Activated CD8-positive, alpha-beta memory T cell treated with anti-CD3 and anti-CD28 coated beads for 24 hours (primary cell): ENCODE measurements around the gene GALNT17.
"Not testable (repeated sequence)": the region's sequence is repeated elsewhere in the genome, so short reads cannot be mapped to it uniquely, and the experiment has no call there.

Source experiments
- DNase-seq: peaks from one replicate; pipeline ENCODE4 v3.0.0-alpha.2; 2020

Gene GALNT17

DNA sequence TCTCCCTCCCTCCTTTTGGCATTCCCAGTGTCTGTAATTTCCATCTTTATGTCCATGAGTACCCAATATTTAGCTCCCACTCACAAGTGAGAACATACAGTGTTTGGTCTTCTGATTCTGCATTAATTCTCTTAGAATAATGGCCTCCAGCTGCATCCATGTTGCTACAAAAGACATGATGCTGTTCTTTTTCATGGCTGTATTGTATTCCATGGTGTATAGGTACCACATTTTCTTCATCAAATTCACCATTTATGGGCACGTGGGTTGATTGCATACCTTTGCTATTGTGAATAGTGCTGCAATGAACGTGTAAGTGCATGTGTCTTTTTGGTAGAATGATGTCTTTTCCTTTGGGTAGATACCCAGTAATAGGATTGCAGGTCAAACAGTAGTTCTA, 576.8 kb downstream of the GALNT17 start:
- DNase-seq, result no peak

DNA sequence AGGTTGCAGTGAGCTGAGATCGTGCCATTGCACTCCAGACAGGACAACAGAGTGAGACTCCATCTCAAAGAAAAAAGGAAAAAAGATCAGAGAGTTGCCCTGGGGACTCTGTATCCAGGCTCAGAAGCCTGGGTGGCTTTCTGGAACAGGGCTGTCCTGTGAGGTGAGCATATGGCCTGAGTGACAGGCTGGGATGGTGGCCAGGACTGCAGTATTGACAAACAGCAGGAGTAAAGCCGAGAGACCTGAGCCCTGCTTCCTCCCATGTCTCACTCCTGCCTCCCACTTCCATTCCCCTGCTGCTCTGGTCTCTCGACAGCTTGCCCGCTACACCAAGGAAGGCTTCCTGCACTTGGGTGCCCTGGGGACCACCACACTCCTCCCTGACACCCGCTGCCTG, 578.5 kb downstream of the GALNT17 start:
- no peak for DNase-seq

DNA sequence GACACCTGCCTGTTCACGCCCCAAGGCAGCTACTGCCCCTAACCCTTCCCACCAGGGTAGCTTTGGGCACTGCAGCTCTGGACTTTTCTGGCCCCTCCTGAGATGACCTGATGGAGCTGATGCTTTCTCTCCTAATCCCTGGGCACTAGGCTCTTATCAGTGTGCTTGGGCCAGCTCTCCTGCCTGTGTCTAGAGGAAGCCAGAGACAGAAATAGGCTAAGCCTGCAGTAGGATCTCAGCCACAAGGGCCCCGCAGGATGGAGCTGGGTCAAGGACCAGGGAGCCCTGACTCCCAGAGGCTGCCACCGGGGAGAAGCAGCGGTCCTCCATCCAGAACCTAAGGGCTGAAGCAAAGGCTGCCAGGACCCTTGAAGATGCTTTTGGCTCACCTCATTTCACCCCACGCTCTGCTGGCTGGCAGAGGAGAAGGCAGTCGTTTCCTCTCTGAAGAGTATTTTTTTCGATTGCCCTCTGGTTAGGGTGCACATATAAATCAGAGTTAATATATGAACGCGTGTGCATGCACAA, 580.8 kb downstream of the GALNT17 start:
- DNase-seq, result no peak

GRCh38 chr7:71716690-71717089, 584.7 kb downstream of the GALNT17 start:
- DNase-seq, result no peak

DNA sequence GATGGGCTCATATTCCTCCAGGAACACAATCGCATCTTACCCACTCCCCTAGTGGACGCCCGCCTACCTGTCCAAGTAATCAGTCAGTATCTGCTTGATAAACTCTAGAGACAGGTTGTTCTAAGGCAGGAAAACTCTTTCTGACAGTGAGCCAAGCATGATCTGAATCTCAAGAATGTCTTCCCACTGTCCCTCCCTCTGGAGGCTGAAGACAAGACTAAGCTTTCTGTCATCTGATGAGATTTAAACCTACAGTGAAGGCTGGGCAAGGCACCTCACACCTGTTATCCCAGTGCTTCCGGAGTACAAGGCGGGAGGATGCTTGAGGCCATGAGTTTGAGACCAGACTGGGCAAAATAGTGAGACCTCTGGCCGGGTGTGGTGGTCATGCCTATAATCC, 586.6 kb downstream of the GALNT17 start:
- DNase-seq, result no peak

- DNase-seq, result no peak
Observed at GRCh38 chr7:71721742-71722141, 589.8 kb downstream of the GALNT17 start.

GRCh38 chr7:71723859-71724258, 591.9 kb downstream of the GALNT17 start:
- no peak for DNase-seq

GRCh38 chr7:71727347-71727746, 595.4 kb downstream of the GALNT17 start:
- DNase-seq, result no peak

GRCh38 chr7:71731740-71732139, 599.8 kb downstream of the GALNT17 start:
- no peak for DNase-seq

DNA sequence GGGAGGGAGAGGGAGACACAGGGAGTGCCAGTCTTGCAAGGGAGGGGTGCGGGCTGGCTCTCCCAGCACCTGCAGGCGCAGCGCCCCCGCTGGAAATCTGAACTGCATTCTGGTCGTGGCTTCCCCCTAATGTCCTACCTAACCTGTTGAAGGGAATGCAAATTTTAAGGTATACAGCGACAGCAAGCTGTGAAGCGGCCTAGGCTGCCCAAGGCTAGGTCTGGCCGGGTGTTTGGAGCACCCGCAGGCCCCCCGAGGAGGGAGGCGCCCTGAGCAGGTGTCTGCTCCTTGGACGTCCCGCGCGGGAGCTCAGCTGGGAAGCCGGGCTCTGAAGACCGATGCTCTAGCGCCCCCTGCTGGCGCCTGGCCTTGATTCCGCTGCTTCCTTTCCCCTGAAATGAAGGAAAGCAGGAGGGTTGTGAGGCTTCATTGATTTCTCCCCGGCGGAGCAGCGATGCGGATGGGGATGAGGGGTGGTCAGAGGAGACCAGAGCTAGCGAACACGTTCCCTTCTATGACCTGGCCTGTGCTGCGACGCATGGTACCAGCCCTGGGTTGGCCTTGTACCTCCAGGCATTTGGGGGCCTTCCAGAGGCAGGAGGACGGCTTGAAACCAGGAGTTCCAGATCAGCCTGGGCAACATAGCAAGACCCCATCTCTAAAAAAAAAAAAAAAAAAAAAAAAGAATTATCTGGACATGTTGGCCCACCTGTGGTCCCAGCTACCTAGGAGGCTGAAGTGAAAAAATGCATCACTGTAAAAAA, 601.3 kb downstream of the GALNT17 start:
- DNase-seq, result peak; percentile 83

DNA sequence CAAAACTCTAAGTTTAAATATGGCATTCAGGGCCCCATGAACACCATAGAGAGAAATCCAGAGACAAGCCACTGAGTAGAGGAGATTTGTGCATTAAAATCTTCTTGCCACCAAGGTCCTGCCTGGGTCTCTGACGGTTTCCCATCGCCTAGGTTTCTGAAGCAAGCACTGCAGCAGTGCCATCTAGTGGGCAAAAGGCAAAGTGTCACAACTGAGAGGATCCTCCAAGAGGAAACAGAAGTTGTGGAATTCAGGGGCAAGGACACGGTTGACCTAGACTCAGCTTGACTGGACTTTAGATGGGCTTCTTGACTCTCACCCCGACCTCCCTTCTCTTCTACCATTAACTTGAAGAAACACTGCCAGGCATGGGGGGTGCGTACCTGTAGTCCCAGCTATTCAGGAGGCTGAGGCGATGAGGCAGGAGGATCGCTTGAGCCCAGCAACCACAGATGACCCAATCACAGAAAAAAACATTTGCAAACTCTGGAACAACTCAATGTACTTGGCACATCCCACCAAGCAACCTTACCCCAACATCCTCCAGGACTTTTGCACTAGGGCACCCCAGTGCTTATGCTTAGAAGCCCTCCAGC, 604.1 kb downstream of the GALNT17 start:
- DNase-seq, result peak; percentile 62

GRCh38 chr7:71737931-71738540, 606.1 kb downstream of the GALNT17 start:
- DNase-seq, result not testable (repeated sequence)

DNA sequence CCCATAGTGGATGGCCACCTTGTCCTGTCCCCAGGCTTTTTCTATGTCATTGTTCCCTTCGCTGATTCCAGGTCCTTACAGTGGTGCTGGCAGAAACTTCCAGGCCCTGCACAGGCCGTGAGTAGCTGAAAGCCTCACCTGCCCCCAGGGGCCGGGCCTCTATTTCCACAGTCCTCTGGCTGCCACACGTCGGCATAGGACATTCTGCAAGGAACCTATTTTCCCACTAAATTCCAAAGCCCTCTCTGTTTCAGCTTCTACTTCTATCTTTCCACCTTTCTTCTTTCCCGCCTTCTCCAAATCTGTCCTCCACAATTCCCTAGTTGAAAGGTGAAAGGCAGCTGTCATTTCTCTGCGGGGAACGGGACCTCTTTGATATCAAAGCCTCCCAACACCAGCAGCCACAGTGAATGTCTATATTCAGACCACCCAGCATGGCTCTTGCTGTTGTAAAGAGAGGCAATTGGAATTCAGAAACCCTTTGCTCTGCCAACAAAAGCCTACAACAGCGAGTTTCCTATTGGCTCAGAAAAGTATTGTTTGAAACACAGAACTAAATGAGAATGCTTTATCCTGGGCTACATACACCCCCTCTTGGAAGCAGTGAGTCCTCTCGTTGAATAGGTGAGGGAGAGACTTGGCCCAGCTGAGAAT, 607.7 kb downstream of the GALNT17 start:
- no peak for DNase-seq

DNA sequence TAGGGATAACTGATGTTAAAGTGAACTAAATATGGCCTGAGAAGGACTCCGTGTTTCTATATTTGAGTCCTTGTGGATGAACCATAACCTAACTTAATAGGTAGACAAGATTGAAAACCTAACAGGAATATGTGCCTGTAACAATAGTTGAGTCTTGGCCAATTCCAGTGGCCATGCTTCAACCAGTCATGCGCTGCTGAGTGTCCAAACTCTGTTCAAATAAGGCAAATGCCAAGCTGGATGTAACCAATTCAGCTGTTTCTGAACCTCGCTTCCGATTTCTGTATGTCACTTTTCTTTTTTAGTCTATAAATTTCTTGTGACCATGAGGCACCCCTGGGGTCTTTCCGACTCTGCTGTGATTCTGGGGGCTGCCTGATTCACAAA, 608.2 kb downstream of the GALNT17 start:
- DNase-seq, result no peak

DNA sequence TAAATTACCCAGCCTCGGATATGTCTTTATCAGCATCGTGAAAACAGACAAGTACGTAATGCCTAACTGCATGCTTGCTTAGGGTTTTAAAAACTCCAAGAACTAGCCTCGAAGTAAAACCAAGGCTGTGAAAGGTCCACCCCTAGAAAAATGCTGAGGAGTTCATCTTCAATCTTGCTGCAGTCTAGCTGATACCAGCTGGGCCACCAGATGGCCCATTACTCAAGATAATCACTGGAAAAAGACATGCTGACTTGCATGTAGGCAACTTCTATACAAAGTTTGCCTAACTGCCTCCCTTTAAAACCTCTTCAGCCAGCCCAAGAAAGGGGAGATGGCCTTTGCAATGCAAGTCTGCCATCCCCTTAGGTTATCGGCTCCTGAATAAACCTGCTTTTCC, 614.1 kb downstream of the GALNT17 start:
- DNase-seq, result no peak

GRCh38 chr7:71750290-71750689, 618.3 kb downstream of the GALNT17 start:
- no peak for DNase-seq

DNA sequence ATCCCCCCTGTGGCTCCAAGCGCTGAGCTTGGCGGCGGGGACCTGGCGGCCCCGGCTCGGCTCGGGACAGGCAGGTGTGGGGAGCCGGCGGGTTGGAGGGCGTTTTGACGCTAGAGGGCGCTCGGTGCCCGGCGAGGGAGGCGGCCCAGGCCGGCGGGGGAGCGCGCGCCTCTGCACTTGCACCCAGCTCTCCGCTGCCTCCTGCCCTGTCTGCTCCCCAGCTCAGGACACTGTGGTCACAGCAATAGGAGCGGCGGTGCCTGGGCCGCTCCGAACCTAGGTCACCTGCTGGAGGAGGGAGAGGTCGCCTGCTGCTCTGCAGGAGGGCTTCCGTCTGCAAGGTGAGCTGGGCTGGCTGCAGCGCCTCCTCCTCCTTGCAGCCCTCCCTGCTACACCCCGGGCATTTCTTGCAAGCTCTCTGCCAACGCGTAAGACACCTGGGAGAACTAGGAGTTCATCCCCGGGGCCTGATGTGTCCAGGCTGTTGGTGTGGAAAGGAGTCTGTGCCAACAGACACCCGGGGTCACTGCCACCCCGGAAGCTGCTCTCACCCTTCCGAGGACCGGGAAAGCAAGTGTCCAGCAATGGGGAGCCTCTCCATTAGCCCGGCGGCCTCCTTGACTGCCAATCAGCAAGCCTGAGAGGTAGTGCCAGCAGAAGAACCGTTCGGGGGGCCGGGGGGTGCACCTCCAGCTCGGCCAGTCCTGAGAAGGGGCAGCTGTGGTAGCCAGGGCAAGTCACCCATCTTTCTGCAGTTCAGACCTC, 620.4 kb downstream of the GALNT17 start:
- peak; percentile 64 for DNase-seq

- DNase-seq, result no peak
Observed at GRCh38 chr7:71753236-71753635, 621.3 kb downstream of the GALNT17 start.

DNA sequence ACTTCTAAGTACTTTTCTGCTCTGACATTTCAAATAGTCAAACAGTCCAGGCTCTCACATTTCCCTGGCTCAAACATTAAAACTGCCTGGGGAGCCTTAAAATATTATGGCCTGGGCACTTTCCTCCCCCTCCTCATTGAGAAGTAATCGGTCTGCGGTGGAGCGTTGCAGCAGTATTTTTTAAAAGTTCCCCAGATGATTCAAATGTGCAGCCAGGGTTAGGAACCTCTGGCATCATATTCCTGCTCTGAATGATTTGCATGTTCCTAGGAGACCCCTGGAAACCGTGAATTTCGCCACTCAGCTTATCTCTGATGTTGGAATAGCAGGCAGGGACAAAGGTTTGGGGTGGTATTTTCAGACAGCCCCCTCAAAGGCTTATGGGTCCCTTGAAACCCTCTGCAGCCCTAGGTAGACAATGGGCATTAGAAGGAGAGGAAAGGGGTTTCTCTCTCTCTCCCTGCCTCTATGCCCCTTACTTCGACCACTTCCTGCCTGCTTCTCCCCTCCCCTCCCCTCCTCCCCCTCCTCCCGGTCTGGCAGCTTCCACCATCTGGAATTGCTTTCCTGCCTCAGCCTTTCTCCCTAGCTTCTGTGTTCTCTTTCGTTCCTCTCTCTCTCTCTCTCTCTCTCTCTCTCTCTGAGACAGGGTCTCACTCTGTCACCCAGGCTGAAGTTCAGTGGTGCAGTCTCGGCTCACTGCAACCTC, 622.2 kb downstream of the GALNT17 start:
- no peak for DNase-seq

DNA sequence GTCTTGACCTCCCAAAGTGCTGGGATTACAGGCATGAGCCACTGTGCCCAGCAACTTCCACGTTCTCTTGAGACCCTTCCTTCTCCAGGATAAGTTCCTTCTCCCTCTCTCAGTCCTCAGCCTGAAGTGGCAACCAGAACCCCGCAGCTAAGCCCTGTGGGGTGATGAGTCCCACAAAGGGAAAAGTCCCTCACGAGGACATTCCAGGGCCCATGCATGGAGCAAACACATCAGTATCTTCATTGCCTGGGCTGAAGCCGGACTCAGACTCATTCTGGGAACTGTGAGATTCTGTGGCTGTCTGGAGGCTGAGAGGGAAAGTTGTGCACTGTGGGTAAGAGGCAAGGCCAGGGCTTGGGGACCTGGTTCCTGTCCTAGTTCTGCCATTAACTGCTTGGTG, 622.9 kb downstream of the GALNT17 start:
- no peak for DNase-seq

- DNase-seq, result no peak
Observed at GRCh38 chr7:71761336-71761735, 629.4 kb downstream of the GALNT17 start.
